ENCODE measurements around the gene TBX19.
"Not testable (repeated sequence)": the region's sequence is repeated elsewhere in the genome, so short reads cannot be mapped to it uniquely, and the experiment has no call there.

TBX19 gene

DNA sequence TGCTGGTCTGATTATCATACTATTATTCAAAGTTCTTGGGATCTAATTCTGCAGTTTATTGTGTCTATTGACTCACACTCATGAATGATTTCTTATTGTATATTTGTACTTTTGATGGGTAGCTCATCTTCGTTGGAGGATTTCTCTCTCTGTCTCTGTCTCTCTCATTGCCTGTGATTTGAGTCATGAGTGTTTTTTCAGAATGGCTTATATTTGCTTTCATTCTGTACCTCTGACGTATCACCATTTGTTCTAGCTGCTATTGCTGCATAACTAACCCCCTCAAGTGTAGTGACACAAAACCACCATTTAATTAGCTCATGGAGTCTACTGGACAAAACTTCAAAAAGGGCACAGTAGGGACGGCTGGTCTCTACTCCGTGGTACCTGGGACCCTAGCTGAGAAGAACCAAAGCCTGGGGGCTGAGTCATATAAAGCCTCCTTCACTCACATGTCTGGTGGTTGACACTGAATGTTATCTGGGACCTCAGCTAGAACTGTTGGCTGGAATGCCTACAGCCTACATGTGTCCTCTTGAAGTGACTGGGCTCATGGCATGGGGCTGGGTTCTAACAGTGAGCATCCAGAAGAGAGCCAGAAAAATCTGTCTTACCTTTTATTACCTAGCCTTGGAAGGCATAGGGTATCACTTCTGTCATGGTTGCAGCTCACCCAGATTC, 44.2 kb downstream of the TBX19 start:
- no peak for DNase-seq

- no peak for DNase-seq
Measured at GRCh38 chr1:168328731-168329364, 48.2 kb downstream of the TBX19 start.

DNA sequence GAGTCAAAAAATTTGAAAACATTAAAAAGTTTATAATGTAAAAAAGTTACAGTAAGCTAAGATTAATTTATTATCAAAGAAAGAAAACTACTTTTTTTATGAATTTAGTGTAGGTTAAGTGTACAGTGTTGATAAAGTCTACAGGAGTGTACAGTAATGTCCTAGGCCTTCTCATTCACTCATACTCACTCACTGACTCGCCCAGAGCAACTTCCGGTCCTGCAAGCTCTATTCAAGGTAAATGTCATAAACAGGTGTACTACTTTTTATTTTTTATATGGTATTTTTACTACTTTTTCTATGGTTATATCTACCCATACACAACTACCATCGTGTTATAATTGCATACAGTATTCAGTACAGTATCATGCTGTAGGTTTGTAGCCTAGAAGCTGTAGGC, 49.6 kb downstream of the TBX19 start:
- DNase-seq, result no peak

GRCh38 chr1:168331569-168331968, 50.9 kb downstream of the TBX19 start:
- DNase-seq, result no peak

- no peak for DNase-seq
Measured at GRCh38 chr1:168333562-168334276, 53.0 kb downstream of the TBX19 start.

GRCh38 chr1:168335500-168335899, 54.8 kb downstream of the TBX19 start:
- DNase-seq, result no peak

DNA sequence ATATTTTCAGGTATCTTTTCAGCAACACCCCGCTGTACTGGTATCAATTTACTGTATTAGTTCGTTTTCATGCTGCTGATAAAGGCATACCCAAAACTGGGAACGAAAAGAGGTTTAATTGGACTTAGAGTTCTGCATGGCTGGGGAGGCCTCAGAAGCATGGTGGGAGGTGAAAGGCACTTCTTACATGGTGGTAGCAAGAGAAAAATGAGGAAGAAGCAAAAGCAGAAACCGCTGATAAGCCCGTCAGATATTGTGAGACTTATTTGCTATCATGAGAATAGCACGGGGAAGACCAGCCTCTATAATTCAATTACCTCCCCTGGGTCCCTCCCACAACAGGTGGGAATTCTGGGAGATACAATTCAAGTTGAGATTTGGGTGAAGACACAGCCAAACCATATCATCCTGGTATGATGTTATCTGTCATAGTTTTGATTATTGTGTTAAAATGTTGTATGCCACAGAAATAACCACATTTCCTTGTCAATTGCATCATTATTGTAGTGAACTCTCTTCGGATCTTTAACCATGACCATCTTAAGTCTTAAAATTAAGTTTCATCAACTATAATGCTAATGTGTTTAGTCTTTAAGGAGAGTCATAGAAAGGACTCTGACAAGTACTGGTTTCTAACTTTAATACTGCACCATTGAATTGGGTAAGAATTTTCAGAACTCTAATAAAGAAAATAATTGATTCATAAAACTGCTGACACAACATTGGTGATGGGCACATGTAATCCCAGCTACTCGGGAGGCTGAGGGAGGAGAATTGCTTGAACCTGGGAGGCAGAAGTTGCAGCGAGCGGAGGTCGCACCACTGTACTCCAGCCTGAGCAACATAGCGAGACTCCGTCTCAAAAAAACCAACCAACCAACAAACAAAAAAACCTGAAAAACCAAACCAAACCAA, 58.2 kb downstream of the TBX19 start:
- no peak for DNase-seq

DNA sequence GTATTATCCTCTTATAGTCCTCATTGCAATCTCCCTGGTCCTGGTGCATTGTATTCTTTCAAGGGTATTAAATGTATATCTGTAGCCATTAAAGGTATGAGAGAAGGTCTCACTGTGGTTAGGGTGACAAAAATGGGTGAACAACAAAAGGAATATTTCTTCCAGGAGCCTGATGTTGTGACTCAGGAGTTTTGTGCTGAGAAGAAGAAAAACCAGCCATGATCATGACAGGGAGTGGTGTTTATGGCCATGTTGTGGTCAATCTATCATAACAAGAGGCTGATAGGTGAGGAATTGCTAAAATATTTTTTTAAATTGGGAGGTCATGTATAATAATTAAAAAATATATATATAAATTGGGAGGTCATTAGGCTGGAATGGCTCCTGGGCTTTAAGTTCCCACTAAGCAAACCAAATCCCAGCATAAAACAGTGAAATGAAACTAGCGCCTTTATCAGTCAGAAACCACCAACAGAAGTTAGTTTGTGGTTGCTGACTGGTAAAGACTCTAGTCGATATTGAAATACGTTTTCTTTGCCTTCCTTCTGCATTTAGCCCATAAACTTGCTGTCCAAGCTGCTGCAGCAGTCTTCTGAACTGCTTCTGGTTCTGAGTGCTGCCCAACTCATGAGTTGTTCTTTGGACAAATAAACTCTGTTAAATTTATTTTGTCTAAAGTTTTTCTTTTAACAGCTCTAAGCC, 60.3 kb downstream of the TBX19 start:
- DNase-seq, result no peak

DNA sequence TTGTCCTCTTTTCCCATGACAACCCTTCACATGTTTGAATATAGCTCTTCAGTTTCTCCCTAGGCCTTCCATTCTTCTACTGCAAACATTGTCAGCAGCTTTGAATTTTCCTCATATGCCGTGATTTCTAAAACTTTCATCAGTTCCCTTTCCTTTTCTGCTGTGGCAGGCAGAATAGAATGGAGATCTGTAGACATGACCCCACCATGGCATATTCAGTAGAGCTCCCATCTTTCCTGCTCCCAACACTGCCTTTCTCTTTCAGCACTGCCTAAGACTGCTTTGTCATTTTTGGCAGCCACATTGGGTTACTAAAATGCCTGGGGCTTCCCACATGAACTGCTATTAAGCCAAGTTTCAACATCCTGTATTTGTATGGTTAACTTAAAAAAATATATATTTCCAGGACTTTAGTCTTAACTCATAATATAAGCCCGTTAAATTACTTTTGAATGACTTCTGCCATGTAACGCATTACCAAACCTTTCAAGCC, 60.9 kb downstream of the TBX19 start:
- DNase-seq, result no peak

DNA sequence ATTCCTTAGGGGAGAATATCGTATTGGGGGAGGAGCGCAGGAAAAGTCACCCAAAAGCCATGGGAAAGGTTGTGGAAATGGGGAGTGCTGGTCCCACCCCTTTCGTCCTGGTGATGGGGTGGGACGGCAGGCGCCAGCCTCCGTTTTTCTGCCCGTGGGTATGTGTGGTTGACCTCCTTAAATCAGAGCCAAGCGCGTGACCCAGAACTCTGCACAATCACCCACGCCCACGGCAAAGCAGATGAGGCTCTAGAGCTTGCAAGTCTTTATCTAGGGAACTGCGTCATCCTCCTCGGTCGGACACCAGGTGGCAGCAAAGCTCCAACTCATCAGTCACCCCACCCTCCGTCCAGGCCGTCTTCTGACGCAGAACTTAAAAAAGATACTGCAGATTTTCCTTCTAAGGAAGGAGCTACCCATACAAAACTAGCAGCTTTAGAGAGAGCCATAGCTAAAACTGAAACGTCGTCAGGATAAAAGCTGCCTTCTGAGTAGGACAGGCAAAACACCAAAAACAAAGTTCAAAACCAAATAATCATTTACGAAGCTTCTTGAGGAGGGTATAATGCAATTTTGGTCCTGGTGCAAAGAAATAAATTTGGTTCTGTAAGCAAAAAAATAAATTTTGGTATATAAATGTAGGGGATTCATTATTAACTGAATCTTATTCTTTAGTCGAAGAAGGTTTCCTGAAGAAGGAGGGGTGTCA, 62.0 kb downstream of the TBX19 start:
- DNase-seq, result peak; percentile 92

DNA sequence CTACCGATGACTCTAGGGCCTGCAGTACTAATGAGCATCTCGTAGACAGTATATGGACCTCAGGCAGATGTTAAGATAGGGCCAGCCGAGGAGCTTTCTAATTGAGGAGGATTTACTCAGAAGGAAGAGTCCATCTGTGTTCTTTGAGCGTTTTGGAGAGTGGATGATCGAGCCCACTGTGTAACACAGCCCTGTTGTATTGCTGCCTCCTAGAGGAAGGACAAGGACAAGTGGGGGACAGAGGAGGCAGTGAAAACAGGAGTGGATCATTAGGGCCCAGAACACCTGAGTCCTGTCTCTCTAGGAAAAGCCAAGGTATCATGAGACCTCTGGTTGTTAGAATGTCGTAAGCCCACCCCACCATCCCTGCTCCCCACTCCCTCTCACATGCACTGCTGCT, 62.9 kb downstream of the TBX19 start:
- no peak for DNase-seq

DNA sequence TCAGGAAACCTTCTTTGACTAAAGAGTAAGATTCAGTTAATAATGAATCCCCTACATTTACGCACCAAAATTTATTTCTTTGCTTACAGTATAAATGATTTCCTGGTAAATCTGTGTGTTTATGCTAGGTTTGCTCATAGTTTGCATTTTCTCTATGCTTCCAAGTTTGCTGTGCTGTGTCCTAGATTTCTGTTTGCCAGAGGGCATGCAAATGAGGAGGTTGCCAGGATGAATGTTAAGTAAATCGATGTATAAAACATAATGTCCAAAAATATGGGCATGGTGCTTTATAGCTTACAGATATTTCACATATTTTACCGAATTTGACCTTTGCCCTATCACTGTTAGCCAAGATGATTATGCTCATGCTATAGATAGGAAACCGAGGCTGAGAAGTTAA, 63.8 kb downstream of the TBX19 start:
- DNase-seq, result no peak

- no peak for DNase-seq
Measured at GRCh38 chr1:168345939-168346338, 65.3 kb downstream of the TBX19 start.

DNA sequence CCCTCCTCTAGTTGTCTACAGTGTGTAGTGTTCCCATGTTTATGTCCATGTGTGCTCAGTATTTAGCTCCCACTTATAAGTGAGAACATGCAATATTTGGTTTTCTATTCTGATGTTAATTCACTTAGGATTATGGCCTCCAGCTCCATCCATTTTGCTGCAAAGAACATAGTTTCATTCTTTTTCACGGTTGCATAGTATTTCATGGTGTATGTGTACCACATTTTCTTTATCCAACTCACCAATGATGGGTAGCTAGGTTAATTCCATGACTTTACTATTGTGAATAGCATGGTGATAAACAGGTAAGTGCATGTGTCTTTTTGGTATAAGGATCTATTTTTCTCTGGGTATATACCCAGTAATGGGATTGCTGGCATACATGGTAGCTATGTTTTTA, 67.0 kb downstream of the TBX19 start:
- DNase-seq, result no peak

GRCh38 chr1:168348146-168348709, 67.6 kb downstream of the TBX19 start:
- no peak for DNase-seq

DNA sequence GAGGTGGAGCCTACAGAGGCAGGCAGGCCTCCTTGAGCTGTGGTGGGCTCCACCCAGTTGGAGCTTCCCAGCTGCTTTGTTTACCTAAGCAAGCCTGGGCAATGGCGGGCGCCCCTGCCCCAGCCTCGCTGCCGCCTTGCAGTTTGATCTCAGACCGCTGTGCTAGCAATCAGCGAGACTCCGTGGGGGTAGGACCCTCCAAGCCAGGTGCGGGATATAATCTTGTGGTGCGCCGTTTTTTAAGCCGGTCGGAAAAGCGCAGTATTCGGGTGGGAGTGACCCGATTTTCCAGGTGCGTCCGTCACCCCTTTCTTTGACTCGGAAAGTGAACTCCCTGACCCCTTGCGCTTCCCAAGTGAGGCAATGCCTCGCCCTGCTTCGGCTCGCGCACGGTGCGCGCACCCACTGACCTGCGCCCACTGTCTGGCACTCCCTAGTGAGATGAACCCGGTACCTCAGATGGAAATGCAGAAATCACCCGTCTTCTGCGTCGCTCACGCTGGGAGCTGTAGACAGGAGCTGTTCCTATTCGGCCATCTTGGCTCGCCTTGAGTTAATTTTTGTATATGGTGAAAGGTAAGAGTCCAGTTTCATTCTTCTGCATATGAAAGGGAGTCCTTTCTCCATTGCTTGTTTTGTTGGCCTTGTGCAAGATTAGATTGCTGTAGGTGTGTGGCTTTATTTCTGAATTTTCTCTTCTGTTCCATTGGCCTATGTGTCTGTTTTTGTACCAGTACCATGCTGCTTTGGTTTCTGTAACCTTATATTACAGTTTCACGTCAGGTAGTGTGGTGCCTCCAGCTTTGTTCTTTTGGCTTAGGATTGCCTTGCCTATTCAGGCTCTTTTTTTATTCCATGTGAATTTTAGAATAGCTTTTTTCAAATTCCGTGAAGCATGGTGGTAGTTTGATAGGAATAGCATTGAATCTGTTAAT, 73.9 kb downstream of the TBX19 start:
- DNase-seq, result not testable (repeated sequence)

- DNase-seq, result no peak
Measured at GRCh38 chr1:168360151-168361021, 79.7 kb downstream of the TBX19 start.

- no peak for DNase-seq
Measured at GRCh38 chr1:168361252-168361651, 80.6 kb downstream of the TBX19 start.

GRCh38 chr1:168362991-168363390, 82.3 kb downstream of the TBX19 start:
- no peak for DNase-seq
